Stimulated activated CD8-positive, alpha-beta memory T cell treated with anti-CD3 and anti-CD28 coated beads, Interleukin-4, amount 100 ng/mL, for 4 hours (primary cell): ENCODE data around the gene DNASE2B.

ENCODE experiments used
- DNase-seq, 2 donors: peaks; one replicate each; pipeline ENCODE4 v3.0.0-alpha.2; 2020; ENCODE audit warnings: low read depth in 2 of 2, low spot score in 1 of 2

DNASE2B gene

GRCh38 chr1:84398175-84399155 is at the start of gene DNASE2B:
Gene DNASE2B (plus strand): TSS chr1:84398484. CDS start chr1:84398565, 81 bp downstream.
- no peak for DNase-seq

GRCh38 chr1:84348759-84349158 is 49.5 kb upstream of the DNASE2B start:
- no peak for DNase-seq

GRCh38 chr1:84350104-84350503 is 48.2 kb upstream of the DNASE2B start:
- no peak for DNase-seq

- DNase-seq, result no peak
Observed at GRCh38 chr1:84350550-84350949, 47.7 kb upstream of the DNASE2B start.

- DNase-seq, result no peak
Observed at GRCh38 chr1:84352298-84353106, 45.8 kb upstream of the DNASE2B start.

GRCh38 chr1:84353695-84354094 is 44.6 kb upstream of the DNASE2B start:
- DNase-seq, result no peak

GRCh38 chr1:84355556-84355955 is 42.7 kb upstream of the DNASE2B start:
- no peak for DNase-seq

- no peak for DNase-seq
Observed at GRCh38 chr1:84356881-84357280, 41.4 kb upstream of the DNASE2B start.

GRCh38 chr1:84358695-84359094 is 39.6 kb upstream of the DNASE2B start:
- no peak for DNase-seq

GRCh38 chr1:84360316-84360715 is 38.0 kb upstream of the DNASE2B start:
- DNase-seq, result no peak

- DNase-seq, result no peak
Observed at GRCh38 chr1:84361796-84362195, 36.5 kb upstream of the DNASE2B start.

GRCh38 chr1:84363019-84363418 is 35.3 kb upstream of the DNASE2B start:
- no peak for DNase-seq

- no peak for DNase-seq
Observed at GRCh38 chr1:84363622-84364021, 34.7 kb upstream of the DNASE2B start.

GRCh38 chr1:84365225-84366221 is 32.8 kb upstream of the DNASE2B start:
- DNase-seq, result no peak

- no peak for DNase-seq
Observed at GRCh38 chr1:84366786-84367185, 31.5 kb upstream of the DNASE2B start.

GRCh38 chr1:84367219-84367618 is 31.1 kb upstream of the DNASE2B start:
- no peak for DNase-seq

GRCh38 chr1:84368441-84368840 is 29.8 kb upstream of the DNASE2B start:
- DNase-seq, result no peak

GRCh38 chr1:84370266-84370665 is 28.0 kb upstream of the DNASE2B start:
- no peak for DNase-seq

- DNase-seq, result no peak
Observed at GRCh38 chr1:84370831-84371394, 27.4 kb upstream of the DNASE2B start.

GRCh38 chr1:84373436-84374141 is 24.7 kb upstream of the DNASE2B start:
- no peak for DNase-seq
